GM12891 (cell line): ENCODE results near the gene FAM156B.
"Not testable (repeated sequence)": the region's sequence is repeated elsewhere in the genome, so short reads cannot be mapped to it uniquely, and the experiment has no call there.

Experiments
- PAX5 ChIP-seq: IDR thresholded peaks from 2 replicates; pipeline ENCODE4 v1.6.1; 2011; ENCODE audit warnings: low read length, moderate library complexity, mild to moderate bottlenecking; ENCODE audit not compliant: insufficient read depth, severe bottlenecking
- POLR2A ChIP-seq: IDR thresholded peaks from 2 replicates; pipeline ENCODE4 v1.6.1; 2011; ENCODE audit warnings: low read depth, low read length, control low read depth
- POLR2AphosphoS5 ChIP-seq: IDR thresholded peaks from 2 replicates; pipeline ENCODE4 v1.6.1; 2011; ENCODE audit warnings: low read depth, low read length, control low read depth
- POU2F2 ChIP-seq: IDR thresholded peaks from 2 replicates; pipeline ENCODE4 v1.6.1; 2011; ENCODE audit warnings: low read depth, mild to moderate bottlenecking, control low read depth, low read length, moderate library complexity
- SPI1 ChIP-seq: IDR thresholded peaks from 2 replicates; pipeline ENCODE4 v1.6.1; 2011; ENCODE audit warnings: low read depth, low read length, control low read depth
- TAF1 ChIP-seq: IDR thresholded peaks from 2 replicates; pipeline ENCODE4 v1.6.1; 2011; ENCODE audit warnings: low read depth, low read length, control low read depth

DNA sequence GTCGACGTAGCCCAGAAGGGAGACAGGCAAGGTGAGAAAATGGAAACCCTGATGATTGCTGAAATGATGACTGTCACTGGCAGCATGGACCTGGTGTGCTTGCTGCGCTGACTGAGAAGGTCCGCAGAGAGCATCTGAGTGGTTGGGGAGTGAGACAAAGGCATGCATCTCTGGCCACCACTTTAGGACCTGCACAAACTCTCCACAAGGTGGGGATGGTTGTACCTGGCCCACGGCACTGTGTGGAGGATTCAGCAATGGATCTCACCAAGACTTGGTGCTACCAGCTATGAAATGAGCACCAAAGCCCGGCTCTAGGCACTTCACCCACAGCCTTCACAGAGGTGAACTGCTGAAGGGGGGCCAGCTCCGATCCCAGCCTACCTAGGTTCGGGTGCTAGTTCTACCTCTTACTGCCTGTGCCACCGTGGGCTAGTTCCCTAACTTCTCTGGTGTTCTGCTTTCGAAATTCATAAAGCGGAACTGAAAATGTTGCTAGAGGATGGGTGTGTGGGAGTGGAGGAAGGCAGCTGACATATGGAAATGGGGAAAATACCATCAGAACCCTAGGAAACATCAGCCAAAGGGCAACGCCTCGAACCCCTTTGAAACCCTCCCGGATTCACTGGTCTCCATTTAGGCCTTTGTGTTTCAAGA lies 48.8 kb downstream of the FAM156B start:
- not testable (repeated sequence) for TF ChIP-seq POLR2A, POLR2AphosphoS5, PAX5, TAF1, SPI1, POU2F2
